GM23338 (cell line): Measurements from ENCODE around the gene SUGCT. TPM values are rescaled to one million over a fixed set of nuclear protein-coding genes. Genes with fewer than 3 reads are reported as not detected.

Source experiments
- ATAC-seq: fragments of 200-7000 bp; cut with Tn5 transposase; 3 replicates; pipeline ENCODE4 v1.9.1; 2020
- DNase-seq: peaks from one replicate; pipeline ENCODE4 v3.0.0-alpha.2; 2015; ENCODE audit warnings: low spot score
- H2AFZ ChIP-seq: fragments of 200-600 bp; sonication (generic); 2 replicates; pipeline ENCODE4 v1.8.0; 2016; ENCODE audit warnings: antibody characterized with exemption, mild to moderate bottlenecking, moderate library complexity
- H3F3A ChIP-seq: fragments of 200-600 bp; sonication (generic); replicated peaks from 2 replicates; pipeline ENCODE4 v1.8.0; 2017; ENCODE audit warnings: antibody characterized with exemption, mixed run types, low read depth
- H3K27ac ChIP-seq: fragments of 200-600 bp; sonication (generic); 2 replicates; pipeline ENCODE4 v1.6.1; 2016; ENCODE audit warnings: low read depth
- H3K27me3 ChIP-seq: fragments of 200-600 bp; sonication (generic); 2 replicates; pipeline ENCODE4 v1.8.0; 2016; ENCODE audit warnings: mild to moderate bottlenecking, mixed run types, moderate library complexity; ENCODE audit not compliant: insufficient read depth
- H3K36me3 ChIP-seq: fragments of 200-600 bp; sonication (generic); 2 replicates; pipeline ENCODE4 v1.8.0; 2016; ENCODE audit warnings: mild to moderate bottlenecking; ENCODE audit not compliant: insufficient read depth
- H3K4me1 ChIP-seq: fragments of 200-600 bp; sonication (generic); 2 replicates; pipeline ENCODE4 v1.8.0; 2016; ENCODE audit warnings: mild to moderate bottlenecking, moderate library complexity; ENCODE audit not compliant: insufficient read depth
- H3K4me2 ChIP-seq: fragments of 200-600 bp; sonication (generic); 2 replicates; pipeline ENCODE4 v1.7.1; 2017; ENCODE audit warnings: mixed run types
- H3K4me3 ChIP-seq: fragments of 200-600 bp; sonication (generic); 2 replicates; pipeline ENCODE4 v1.6.1; 2016; ENCODE audit warnings: mixed run types
- H3K79me2 ChIP-seq: fragments of 200-600 bp; sonication (generic); replicated peaks from 2 replicates; pipeline ENCODE4 v1.8.0; 2017; ENCODE audit warnings: mild to moderate bottlenecking; ENCODE audit not compliant: insufficient read depth
- H3K9me2 ChIP-seq: fragments of 200-600 bp; sonication (generic); 2 replicates; pipeline ENCODE4 v1.8.0; 2017; ENCODE audit not compliant: insufficient read depth
- H4K20me1 ChIP-seq: fragments of 200-600 bp; sonication (generic); replicated peaks from 2 replicates; pipeline ENCODE4 v1.8.0; 2017; ENCODE audit warnings: mild to moderate bottlenecking; ENCODE audit not compliant: insufficient read depth
- H3K27ac Mint-ChIP-seq: 2 replicates; pipeline ENCODE4 v1.8.0; 2020; ENCODE audit warnings: inconsistent platforms, mild to moderate bottlenecking, moderate library complexity, mixed read lengths
- H3K27me3 Mint-ChIP-seq: 3 replicates; pipeline ENCODE4 v1.8.0; 2022; ENCODE audit warnings: low read depth, mild to moderate bottlenecking, moderate library complexity, mixed read lengths, inconsistent platforms; ENCODE audit not compliant: insufficient read depth, poor library complexity
- H3K36me3 Mint-ChIP-seq: 3 replicates; pipeline ENCODE4 v1.8.0; 2021; ENCODE audit warnings: low read depth, mild to moderate bottlenecking, inconsistent platforms, moderate library complexity, mixed read lengths
- H3K4me1 Mint-ChIP-seq: 3 replicates; pipeline ENCODE4 v1.8.0; 2020; ENCODE audit warnings: mild to moderate bottlenecking, inconsistent platforms, mixed read lengths
- H3K4me3 Mint-ChIP-seq: 3 replicates; pipeline ENCODE4 v1.8.0; 2021; ENCODE audit warnings: moderate library complexity, mild to moderate bottlenecking, inconsistent platforms, mixed read lengths
- H3K9me3 Mint-ChIP-seq: 3 replicates; pipeline ENCODE4 v1.8.0; 2020; ENCODE audit warnings: moderate library complexity, mild to moderate bottlenecking, inconsistent platforms, mixed read lengths
- CREB1 ChIP-seq: fragments of 250-450 bp; sonication (Bioruptor Pico); IDR thresholded peaks from 2 replicates; pipeline ENCODE4 v1.5.0; 2020; ENCODE audit warnings: low read depth, mild to moderate bottlenecking, moderate library complexity
- EZH2 ChIP-seq: fragments of 200-600 bp; sonication (generic); IDR thresholded peaks from one replicate; pipeline ENCODE4 v1.8.0; 2017; ENCODE audit warnings: antibody characterized with exemption, mild to moderate bottlenecking, low read depth; ENCODE audit not compliant: unreplicated experiment
- EZH2phosphoT487 ChIP-seq: fragments of 200-600 bp; sonication (generic); IDR thresholded peaks from one replicate; pipeline ENCODE4 v1.8.1; 2018; ENCODE audit warnings: antibody characterized with exemption; ENCODE audit not compliant: unreplicated experiment
- JUNB ChIP-seq: IDR thresholded peaks from one replicate; pipeline ENCODE4 v1.6.1; 2016; ENCODE audit warnings: antibody characterized with exemption; ENCODE audit not compliant: unreplicated experiment
- NANOG ChIP-seq: IDR thresholded peaks from 2 replicates; pipeline ENCODE4 v1.6.1; 2016; ENCODE audit warnings: antibody characterized with exemption, borderline replicate concordance
- POLR2AphosphoS5 ChIP-seq: IDR thresholded peaks from 2 replicates; pipeline ENCODE4 v1.6.1; 2016; ENCODE audit warnings: antibody characterized with exemption, low read depth
- STAT1 ChIP-seq: IDR thresholded peaks from one replicate; pipeline ENCODE4 v1.6.1; 2016; ENCODE audit warnings: antibody characterized with exemption; ENCODE audit not compliant: unreplicated experiment
- ZNF114 ChIP-seq: fragments of 250-450 bp; sonication (Bioruptor Pico); IDR thresholded peaks from 2 replicates; pipeline ENCODE4 v1.5.0; 2020; ENCODE audit warnings: mild to moderate bottlenecking, moderate library complexity
- ZNF331 ChIP-seq: fragments of 250-450 bp; sonication (Bioruptor Pico); IDR thresholded peaks from 2 replicates; pipeline ENCODE4 v1.5.0; 2020; ENCODE audit warnings: low read depth, mild to moderate bottlenecking, moderate library complexity
- ZNF462 ChIP-seq: fragments of 250-450 bp; sonication (Bioruptor Pico); IDR thresholded peaks from 2 replicates; pipeline ENCODE4 v1.5.0; 2020; ENCODE audit warnings: mild to moderate bottlenecking, moderate library complexity
- polyA plus RNA-seq: library from polyadenylated mRNA; unstranded; fragments of >200 nt; fragmentation: Nextera tagmentation; extraction: Ambion mirVana; gene quantifications from 2 replicates; pipeline ENCODE4 v1.2.1, GENCODE V29; 2016
- total RNA-seq: library from RNA; depleted of rRNA; stranded (reverse); fragments of >200 nt; shearing (Covaris generic); gene quantifications from 2 replicates; pipeline ENCODE4 v1.2.3, GENCODE V29; 2014
- TF ChIP-seq, protein P1 (sequence below): IDR thresholded peaks from one replicate; pipeline ENCODE4 v1.6.1; 2018; ENCODE audit warnings: antibody characterized with exemption; ENCODE audit not compliant: unreplicated experiment
- TF ChIP-seq, protein P2 (sequence below), 2 experiments: fragments of 200-600 bp in 1 of 2; sonication (generic) in 1 of 2; conservative IDR thresholded peaks; 2 replicates each; pipeline versions ENCODE4 v1.5.1 to v1.6.1; 2016 to 2017; ENCODE audit warnings: antibody characterized with exemption in 2 of 2, low read depth in 2 of 2, mild to moderate bottlenecking in 2 of 2, moderate library complexity in 1 of 2
- TF ChIP-seq, protein P3 (sequence below): IDR thresholded peaks from 2 replicates; pipeline ENCODE4 v1.6.1; 2016; ENCODE audit warnings: antibody characterized with exemption

SUGCT gene
- total and polyA plus RNA-seq, 2 experiments from 2014 or later, result 4.2 to 5.6 TPM

DNA sequence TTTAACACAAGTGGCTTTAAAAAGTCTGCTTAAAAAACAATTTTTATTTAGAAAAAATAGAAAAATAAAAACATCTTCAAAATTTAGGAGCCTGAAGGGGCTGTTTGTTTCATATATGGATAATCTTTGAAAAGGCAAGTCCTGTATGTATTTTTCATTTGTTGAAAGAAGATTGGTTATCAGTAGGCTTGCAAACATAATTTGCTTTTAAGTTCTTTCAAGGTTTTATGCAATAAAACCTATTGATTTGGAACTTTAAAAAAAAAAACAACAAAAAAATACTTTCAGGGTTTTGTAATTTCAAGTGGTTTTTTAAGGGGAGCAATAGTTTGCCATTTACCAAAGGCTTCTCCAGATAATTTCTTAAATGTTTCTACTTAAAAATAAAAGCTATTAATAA lies 36.0 kb upstream of the SUGCT start:
- no peaks in the 10 kb centered on the region for H3K9me2 ChIP-seq
- H3F3A ChIP-seq, result no peaks in the 10 kb centered on the region
- H3K27me3 ChIP-seq, result no peaks in the 10 kb centered on the region
- H2AFZ ChIP-seq, result no peak overlapping the region
- H3K4me2 ChIP-seq, result no peak overlapping the region
- no peaks in the 10 kb centered on the region for H3K79me2 ChIP-seq
- H3K27ac ChIP-seq, result no peak overlapping the region
- peaks cover 27% of the 10 kb centered on the region for H3K4me1 ChIP-seq
- Mint-ChIP-seq H3K36me3 (peaks cover 13% of the 10 kb centered on the region), H3K27me3 (no peaks in the 10 kb centered on the region), H3K4me3 (no peak overlapping the region), H3K9me3 (no peaks in the 10 kb centered on the region), H3K27ac (no peak overlapping the region), H3K4me1 (peaks cover 29% of the 10 kb centered on the region)
- no peak for ATAC-seq
- no peak overlapping the region for H3K4me3 ChIP-seq
- TF ChIP-seq ZNF331 (CRISPR knock-in tag), result no peak
- no peak for TF ChIP-seq POLR2AphosphoS5
- no peak for TF ChIP-seq ZNF114 (CRISPR knock-in tag)
- no peak for TF ChIP-seq JUNB
- no peak for TF ChIP-seq NANOG
- no peak for TF ChIP-seq EZH2phosphoT487
- TF ChIP-seq, protein P1, sequence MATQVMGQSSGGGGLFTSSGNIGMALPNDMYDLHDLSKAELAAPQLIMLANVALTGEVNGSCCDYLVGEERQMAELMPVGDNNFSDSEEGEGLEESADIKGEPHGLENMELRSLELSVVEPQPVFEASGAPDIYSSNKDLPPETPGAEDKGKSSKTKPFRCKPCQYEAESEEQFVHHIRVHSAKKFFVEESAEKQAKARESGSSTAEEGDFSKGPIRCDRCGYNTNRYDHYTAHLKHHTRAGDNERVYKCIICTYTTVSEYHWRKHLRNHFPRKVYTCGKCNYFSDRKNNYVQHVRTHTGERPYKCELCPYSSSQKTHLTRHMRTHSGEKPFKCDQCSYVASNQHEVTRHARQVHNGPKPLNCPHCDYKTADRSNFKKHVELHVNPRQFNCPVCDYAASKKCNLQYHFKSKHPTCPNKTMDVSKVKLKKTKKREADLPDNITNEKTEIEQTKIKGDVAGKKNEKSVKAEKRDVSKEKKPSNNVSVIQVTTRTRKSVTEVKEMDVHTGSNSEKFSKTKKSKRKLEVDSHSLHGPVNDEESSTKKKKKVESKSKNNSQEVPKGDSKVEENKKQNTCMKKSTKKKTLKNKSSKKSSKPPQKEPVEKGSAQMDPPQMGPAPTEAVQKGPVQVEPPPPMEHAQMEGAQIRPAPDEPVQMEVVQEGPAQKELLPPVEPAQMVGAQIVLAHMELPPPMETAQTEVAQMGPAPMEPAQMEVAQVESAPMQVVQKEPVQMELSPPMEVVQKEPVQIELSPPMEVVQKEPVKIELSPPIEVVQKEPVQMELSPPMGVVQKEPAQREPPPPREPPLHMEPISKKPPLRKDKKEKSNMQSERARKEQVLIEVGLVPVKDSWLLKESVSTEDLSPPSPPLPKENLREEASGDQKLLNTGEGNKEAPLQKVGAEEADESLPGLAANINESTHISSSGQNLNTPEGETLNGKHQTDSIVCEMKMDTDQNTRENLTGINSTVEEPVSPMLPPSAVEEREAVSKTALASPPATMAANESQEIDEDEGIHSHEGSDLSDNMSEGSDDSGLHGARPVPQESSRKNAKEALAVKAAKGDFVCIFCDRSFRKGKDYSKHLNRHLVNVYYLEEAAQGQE, result no peak
- TF ChIP-seq CREB1, result no peak
- TF ChIP-seq, protein P2, sequence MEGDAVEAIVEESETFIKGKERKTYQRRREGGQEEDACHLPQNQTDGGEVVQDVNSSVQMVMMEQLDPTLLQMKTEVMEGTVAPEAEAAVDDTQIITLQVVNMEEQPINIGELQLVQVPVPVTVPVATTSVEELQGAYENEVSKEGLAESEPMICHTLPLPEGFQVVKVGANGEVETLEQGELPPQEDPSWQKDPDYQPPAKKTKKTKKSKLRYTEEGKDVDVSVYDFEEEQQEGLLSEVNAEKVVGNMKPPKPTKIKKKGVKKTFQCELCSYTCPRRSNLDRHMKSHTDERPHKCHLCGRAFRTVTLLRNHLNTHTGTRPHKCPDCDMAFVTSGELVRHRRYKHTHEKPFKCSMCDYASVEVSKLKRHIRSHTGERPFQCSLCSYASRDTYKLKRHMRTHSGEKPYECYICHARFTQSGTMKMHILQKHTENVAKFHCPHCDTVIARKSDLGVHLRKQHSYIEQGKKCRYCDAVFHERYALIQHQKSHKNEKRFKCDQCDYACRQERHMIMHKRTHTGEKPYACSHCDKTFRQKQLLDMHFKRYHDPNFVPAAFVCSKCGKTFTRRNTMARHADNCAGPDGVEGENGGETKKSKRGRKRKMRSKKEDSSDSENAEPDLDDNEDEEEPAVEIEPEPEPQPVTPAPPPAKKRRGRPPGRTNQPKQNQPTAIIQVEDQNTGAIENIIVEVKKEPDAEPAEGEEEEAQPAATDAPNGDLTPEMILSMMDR (conservative IDR thresholded peaks at IDR 0.05; ENCODE audit: low read depth in 2 of 2), result no peak
- no peak for TF ChIP-seq STAT1
- TF ChIP-seq EZH2, result no peak
- TF ChIP-seq, protein P3, sequence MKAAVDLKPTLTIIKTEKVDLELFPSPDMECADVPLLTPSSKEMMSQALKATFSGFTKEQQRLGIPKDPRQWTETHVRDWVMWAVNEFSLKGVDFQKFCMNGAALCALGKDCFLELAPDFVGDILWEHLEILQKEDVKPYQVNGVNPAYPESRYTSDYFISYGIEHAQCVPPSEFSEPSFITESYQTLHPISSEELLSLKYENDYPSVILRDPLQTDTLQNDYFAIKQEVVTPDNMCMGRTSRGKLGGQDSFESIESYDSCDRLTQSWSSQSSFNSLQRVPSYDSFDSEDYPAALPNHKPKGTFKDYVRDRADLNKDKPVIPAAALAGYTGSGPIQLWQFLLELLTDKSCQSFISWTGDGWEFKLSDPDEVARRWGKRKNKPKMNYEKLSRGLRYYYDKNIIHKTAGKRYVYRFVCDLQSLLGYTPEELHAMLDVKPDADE, result no peak
- no peak for TF ChIP-seq ZNF462 (CRISPR knock-in tag)
- H3K36me3 ChIP-seq, result no peaks in the 10 kb centered on the region
- DNase-seq, result no peak
- H4K20me1 ChIP-seq, result no peaks in the 10 kb centered on the region
